Stimulated activated CD4-positive, alpha-beta T cell treated with anti-CD3 and anti-CD28 coated beads, Interleukin-12 subunit alpha, Interleukin-12 subunit beta, amount 100 ng/mL, for 24 hours (primary cell): ENCODE measurements around the gene TTC8.
"Not testable (repeated sequence)": the region's sequence is repeated elsewhere in the genome, so short reads cannot be mapped to it uniquely, and the experiment has no call there.

Experiments
- DNase-seq, 2 experiments: peaks; one replicate each; pipeline ENCODE4 v3.0.0-alpha.2; 2020; ENCODE audit warnings: low read depth in 2 of 2

Gene TTC8

DNA sequence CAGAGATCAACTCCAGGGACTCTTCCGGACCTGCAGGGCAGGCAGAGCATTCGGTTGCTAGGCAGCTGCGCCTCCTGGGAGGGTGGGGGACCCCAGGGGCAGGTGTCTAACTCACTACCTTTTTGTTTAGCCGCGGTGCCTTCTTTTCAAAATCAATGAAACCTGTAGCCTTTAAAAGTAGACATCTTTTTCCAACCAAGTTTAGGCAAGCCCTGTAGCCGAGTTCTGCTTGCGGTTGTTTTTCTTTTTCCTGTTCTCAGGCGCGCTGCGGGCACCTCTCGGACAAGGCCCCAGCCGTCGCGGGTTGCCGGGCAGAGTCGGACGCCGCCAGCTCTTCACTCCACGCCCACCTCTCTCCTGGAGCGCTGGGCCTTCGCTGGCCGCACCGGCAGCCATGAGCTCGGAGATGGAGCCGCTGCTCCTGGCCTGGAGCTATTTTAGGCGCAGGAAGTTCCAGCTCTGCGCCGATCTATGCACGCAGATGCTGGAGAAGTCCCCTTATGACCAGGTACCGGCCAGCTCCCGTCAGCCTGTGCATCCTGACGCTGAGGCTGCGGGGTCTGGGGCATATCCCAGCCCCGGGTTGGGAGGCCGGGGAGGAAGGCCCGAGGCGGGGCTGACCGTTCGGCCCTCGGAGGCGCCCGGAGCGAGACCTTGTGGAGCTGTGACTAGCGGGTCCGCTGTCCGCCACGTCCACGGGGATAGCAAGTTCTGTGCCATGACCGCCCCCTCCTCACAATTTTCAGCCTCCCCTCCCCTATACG, at the start of gene TTC8:
Gene TTC8 (plus strand): TSS at position 338 of the 764 bp plus-strand sequence. CDS start 57 bp downstream, at position 395.
- peak; percentile 66 to 73 for DNase-seq

DNA sequence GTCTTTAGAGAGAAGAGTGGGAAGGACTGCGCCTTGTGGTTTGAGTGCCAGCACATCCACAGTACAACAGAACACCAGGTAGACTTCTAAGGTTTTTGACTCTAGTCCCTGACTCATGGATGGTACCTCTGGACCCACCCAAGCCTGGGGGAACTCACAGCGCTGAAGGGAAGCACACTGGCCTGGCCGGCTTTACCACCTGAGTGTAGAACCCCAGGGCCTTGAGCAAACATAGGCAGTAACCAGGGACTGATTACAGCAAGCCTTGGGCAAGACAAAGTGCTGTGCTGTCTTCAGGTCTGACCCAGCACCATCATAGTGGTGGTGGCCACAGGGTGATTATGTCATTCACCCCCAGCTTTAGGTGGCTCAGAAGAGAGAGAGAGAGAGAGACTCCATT, 48.9 kb upstream of the TTC8 start:
- DNase-seq = no peak

DNA sequence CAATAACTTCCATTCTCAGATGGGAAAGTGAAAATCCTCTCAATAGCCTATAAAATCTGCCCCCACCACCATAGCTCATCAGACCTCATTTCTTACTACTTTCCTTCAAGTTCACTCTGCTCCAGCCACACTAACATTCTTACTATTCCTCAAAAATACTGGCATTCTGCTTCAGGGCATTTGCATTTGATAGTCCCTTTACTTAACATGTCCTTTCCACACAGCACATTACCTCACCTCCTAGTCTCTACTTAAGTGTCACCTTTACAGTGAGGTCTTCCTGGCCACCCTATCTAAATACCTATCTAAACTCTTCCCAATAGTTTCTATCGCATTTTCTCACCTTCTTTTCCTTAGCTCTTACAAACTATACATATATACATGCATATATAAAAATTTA, 38.5 kb upstream of the TTC8 start:
- DNase-seq = no peak

DNA sequence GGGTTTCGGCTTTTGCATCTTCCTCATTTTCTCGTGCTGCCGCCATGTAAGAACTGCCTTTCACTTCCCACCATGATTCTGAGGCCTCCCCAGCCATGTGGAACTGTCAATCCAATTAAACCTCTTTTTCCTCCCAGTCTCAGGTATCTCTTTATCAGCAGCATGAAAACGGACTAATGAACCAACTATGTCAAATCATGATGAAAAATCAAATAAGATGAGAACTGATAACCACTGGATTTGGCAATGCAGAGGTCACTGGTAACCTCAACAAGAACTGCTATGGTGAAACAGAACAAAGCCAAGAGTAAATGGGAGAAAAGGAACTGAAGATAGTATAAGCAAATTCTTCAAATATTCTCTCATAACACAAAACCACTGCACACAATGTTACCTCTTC, 37.7 kb upstream of the TTC8 start:
- DNase-seq = no peak

DNA sequence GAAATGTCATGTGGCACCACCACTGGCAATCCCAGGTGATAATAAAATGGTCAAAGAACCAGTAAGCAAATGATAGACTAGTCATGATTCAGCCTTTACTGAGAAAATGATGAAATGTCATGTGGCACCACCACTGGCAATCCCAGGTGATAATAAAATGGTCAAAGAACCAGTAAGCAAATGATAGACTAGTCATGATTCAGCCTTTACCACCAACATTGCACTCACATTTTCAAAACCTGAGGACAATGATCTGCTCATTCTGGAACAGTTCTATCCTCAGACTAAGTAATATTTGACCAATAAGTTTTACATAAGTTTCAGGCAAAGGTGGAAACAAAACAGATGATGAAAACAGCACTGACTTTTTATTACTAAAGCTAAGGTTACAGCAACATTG, 34.9 kb upstream of the TTC8 start:
- not testable (repeated sequence) for DNase-seq

DNA sequence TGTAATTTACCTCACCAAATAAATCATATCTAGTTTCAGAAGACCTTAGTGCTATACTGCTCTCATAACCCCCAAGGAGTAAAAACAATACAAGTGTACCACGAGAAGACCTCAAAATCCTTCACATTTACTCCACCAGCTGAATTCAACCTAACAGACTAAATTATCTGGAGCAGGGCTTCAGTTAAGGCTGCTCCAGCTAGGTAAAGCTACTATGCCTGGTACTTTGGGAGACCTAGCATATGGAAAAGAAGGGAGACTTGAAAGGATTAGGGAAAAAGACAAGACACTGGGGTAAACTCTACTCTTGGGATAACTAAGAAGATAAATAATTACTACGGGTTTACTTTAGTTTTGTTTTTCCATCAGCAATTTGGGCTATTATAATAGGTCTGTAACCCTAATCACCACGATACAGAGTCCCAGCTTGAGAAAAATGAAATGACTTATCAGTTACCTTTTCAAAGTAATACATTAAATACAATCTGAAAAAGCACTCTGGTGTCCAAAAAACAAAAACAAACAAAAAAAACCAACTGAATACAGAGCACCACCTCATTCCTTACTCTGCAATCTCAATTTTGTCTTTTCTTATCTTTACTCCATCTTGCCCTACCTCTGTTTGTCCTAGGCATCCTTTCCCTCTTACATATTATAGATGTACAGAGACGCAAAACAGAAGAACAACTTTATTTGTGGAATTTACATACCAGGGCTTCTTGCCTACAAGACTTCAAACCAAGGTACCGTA, 33.8 kb upstream of the TTC8 start:
- DNase-seq = no peak

DNA sequence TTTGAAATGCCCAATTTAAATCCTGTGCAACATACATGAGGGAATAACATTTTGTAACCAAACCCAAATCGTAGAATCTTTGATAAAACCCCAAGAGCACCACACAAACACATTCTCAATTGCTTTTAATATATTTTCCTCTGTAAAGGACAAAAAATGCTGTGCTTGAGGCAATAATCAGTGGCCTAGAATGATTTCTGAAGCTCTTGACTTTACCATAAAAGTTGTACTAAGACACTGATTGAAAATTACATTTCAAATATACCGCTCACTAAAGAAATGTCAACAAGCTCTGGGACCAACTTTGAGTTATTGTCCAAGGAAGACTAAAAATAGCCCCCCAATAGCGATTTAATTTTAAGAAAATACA, 33.2 kb upstream of the TTC8 start:
- no peak for DNase-seq

DNA sequence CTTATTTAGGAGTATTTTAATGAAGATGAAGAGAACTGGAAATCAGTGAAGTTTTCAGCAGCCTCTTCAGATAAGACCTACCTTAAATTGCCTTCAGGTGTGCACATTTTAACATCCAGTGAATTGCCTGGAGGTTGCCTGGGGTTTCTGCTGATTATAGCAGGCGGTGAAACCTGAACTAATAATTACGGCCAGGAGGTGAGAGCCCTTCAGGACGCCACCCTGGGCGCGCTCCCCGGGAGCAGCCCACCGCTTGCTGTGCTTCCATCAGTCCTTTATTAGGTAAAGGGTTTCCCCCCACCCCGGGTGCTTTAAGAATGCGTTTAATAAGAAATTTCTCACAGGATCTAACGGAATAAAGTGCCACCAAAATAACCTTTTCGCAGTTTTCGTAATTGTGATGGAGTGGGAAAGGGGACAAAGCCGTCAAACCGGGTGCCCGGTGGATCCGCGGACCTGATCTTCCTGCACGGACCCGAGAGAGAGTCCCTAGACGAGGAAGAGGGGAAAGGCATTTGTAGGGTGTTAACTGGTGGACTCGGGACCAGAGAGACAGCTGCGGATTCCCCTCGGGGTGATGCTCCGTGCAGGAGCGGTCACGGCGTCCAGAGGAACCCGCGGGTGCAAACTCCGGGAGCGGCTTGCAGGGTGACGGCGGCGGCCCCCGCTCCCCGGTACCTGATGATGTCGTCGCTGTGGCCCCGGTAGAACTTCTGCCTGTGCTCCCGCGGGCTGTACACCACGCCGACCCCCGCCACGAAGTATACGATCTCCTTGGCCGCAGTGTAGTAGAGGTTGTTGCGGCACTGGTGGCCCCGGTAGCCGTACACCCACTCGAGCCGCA, 32.6 kb upstream of the TTC8 start:
- peak in 1 of 2 experiments; percentile 10 for DNase-seq

DNA sequence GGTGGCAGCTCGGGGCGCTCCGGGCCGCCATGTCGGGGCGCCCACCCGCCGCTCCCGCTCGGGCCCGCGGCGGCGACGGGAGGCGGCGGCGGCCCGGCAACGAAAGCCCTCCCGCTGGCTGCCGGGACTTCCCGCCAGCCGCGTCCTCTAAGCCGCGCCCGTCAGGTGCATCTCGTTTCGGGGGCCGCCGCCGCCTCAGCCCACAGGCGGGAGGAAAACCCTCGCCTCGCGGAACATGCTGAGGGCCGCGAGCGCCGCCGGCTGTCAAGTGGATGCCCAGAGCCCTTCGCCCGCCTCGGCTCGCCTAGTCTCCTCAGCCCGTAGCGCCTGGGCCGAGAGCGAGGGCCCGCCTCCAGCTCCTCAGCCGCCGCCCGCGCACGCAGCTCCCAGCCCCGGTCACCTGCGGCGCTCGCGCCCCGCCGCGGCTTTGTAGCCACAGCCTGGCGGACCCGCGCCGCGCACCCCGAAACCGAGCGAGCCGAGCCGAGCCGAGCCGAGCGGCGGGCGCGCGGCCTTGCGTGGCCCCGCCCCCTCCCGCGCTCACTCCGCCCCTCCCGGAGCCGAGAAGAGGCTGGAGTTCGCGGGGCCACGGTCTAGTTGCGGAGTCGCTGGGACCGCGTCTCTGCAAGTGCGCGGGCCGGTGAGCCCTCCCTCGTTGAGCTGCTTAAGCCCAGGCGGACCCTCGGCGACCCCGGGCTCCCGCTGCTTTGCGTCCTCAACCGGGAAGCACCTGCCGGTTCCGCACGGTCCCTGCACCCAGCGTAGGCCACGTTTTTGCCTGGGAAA, 31.8 kb upstream of the TTC8 start, which contains the start of gene EML5:
Gene EML5 (minus strand): TSS at position 481 of the 786 bp plus-strand sequence. CDS start 450 bp downstream, at position 31.
- peak; percentile 66 to 77 for DNase-seq

DNA sequence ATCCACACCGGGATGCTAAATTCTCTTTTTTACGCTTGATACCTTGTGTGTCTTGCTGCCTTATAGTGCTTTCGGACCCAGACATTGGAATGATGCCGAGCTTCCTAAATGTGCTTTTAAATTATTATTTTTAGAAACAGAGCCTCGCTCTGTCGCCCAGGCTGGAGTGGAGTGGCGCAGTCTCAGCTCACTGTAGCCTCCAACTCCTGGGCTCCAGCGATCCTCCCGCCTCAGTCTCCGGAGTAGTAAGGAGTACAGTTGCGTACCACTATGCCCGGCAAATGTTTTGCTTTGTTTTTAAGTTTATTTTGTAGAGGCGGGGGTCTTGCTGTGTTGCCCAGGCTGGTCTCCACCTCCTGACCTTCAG, 31.2 kb upstream of the TTC8 start:
- DNase-seq = no peak

DNA sequence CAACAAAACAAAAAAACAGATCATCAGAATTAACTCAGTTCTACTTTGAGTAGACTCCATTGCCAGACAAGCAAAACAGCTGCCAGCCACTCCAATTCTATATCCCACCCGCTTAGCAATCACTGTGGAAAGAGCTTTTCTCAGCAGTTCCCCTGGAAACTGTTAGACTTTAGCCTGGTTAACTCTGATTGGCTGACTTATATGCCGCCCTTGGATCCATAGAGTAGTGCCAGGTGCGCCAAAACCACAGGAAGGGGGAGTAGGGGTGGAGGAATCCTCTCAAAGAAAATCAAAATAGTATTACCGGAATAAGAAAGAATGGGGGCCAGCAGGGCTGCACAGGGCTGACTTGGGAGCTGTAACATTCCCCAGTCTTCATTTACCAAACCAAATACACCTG, 26.3 kb upstream of the TTC8 start:
- no peak for DNase-seq

DNA sequence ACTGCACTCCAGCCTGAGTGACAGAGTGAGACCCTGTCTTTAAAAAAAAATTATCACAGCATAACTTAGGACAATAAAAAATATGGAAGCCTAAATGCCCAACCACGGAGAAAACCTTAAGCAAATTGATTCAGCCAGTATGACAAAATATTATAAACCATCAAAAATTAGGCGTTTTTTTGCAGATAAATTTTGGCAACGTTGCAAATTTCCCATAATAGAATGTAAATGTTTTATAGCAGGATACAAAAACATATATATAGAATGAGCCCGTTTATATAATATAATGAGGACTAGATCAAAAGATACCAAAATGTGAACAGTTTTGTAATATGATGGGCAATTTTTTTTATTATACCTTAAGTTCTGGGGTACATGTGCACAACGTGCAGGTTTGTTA, 24.9 kb upstream of the TTC8 start:
- no peak for DNase-seq

DNA sequence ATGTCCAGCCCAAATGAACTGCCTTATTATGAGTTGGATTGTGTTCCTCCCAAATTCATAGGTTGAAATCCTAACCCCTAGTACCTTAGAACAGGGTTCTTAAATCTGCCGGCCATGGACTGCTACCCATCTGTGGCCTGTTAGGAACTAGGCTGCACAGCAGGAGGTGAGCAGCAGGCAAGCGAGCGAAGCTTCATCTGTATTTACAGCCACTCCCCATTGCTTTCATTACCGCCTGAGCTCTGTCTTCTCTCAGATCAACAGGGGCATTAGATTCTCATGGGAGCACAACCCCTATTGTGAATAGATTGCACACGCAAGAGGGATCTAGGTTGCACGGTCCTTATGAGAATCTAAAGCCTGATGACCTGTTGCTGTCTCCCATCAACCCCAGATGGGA, 21.9 kb upstream of the TTC8 start:
- no peak for DNase-seq

DNA sequence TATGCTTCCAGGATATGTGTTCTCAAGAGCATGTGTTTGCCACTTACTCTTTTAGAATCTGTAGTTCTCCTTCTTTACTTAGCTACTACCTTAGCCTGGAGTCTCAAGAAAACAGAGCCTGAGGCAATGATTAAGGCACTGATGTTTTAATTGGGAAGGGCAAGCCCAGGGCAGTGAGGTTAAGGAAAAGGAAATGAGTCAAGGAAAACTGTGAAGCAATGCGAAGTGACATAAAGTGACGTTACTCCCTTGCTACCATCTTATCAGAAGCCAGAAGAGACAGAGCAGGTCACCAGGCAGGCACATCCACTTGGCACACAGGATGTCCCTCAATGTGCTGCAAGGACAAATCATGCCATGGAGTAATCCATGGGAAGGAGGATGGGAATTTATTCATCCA, 20.4 kb upstream of the TTC8 start:
- no peak for DNase-seq

DNA sequence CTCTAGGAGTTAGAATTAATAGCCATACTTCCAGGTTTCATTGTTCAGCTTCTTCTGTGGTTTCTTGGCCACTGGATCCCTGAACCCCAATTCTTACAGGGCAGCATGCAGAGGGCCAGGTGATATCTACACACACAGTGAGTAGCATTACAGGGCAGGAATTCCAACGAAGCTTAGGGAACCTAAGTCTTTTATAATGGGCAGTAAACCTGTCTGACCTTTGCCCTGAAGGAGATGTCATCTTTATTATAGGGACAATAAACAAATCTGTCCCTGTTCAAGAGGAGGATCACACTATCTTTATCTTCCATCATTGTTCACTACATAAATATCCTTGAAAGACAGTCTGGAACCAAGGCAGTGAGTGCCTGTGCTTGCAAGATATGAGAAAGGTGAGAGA, 20.0 kb upstream of the TTC8 start:
- DNase-seq = no peak

DNA sequence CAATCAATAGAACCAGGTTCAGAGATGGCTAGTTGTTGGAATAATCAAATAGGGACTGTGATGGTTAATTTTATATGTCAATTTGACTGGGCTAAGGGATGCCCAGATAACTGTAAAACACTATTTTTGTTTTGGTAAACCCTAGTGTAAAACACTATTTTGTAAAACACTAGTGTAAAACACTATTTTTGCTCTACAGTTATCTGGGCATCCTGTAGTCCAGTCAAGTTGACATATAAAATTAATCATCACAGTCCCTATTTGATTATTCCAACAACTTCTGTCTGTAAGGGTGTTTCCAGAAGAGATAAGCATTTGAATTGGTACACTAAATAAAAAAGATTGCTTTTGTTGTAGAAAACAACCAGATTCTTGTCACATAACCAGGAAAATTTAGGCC, 16.1 kb upstream of the TTC8 start:
- no peak for DNase-seq

DNA sequence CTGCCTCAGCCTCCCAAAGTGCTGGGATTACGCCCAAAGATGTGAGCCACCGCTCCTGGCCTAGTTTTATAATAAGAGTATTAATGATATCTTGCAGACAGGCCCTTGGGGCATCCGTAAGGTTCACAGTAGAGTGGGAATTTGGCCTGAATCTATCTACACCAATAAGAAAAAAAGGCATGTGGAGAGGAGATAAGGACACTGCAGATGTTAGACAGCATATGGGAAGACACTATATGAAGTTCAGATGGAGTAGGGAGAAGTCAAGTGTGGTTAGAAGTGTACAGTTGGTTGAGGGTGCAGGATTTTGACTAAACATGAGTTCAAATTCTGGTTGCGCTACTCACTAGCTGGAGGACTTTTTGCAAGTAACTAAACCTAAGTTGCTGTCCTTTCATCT, 8.5 kb upstream of the TTC8 start:
- DNase-seq = no peak

DNA sequence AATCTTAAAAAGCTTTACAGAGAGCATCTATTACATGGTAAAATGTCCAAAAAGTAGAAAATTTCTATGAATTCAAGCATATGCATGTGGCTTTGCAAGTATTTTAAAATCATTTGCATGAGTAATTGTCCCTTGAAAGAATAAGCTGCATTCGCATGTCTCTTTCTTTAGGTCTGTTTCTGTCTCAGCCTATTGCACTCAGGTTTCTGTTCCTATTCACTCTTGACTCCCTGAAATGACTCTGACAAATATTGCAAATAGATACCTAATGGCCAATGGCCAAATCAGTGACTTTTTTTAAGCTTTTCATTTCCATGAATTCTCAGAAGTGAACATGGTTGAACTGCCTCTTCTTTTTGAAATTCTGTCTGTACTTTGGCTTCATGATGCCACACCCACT, 6.4 kb upstream of the TTC8 start:
- DNase-seq = no peak

DNA sequence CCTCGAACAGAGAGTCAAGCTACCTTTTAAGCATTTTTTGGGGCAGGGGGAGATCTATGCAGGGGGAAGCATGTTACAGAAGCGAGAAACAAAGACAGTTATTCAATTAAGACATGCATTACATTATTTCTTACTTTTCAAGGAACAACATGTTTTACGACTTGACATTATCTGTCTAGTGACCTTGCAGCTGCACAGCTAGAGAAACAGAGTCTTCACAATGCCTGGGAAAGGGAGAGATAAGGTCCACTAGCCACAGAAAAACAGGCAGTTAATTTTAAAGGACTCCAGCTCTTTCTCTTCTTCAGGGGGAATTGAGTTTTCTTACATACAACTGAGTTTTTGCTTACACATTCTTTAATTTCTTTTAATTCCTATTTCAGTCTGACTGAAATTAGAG, 4.8 kb upstream of the TTC8 start:
- DNase-seq = not testable (repeated sequence)

DNA sequence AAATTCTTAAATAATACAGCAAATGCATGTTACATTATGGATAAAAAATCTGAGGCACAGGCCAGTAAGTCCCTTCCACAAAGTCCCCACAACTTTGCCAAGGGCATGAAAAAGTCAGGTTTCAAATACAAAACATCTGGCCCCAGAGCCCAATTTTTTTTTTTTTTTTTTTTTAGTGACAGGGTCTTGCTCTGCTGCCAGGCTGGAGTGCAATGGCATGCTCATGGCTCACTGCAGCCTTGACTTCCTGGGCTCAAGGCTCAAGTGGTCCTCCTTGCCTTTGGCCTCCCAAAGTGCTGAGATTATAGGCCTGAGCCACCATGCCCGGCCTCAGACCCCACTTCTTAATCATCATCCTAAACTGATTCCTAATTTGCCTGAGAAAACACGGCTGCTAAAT, 3.1 kb upstream of the TTC8 start:
- no peak for DNase-seq

DNA sequence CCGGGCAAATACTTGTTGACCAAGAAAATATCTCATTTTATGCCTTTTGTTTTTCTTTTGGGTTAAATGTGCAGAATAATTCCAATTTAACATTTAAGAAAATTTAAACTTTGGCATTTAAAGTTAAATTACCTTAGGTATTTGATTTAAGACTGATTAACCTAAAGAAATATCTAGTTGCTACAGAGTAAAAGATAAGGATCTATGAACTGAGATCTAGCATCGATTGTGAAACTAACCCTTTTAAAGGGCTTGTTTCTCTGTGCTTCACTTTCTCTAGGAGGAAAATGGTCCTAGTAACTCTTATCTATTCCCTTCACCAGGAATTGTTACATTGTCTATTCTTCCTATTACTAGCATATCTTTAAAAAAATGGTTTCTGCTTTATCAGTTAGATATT, 2.6 kb upstream of the TTC8 start:
- no peak for DNase-seq

DNA sequence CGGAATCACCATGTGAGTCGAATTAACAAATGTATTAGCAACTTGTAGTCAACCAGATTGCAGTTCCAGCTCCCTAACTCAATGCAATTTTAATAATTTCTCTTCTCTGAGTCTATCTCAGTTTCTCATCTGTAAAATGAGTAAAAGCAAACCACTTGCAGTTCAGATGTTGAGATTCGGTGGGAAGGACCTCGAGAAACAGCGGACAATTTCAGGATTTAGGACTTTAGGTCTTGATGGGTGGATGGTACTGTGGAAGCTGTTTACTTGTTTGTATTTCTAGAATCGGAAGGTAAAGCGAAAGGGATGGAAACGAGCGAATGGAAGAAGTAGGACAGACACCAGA, 510 bp upstream of the TTC8 start:
- no peak for DNase-seq
